GM12878 (cell line): Measurements from ENCODE around the gene RDH5. TPM values are rescaled to one million over a fixed set of nuclear protein-coding genes. Genes with fewer than 3 reads are reported as not detected.

ENCODE experiments used
- ATAC-seq: fragments of 200-7000 bp; cut with Tn5 transposase; 3 replicates; pipeline ENCODE4 v1.9.1; 2020; ENCODE audit warnings: mild to moderate bottlenecking, moderate library complexity
- BruUV-seq: library from RNA; stranded (reverse); fragments of 400-500 nt; replicated peaks from 2 replicates; lab custom pipeline; 2021; lab: Mats Ljungman, UMichigan
- CTCF ChIA-PET: fragments of 300-600 bp; sonication (Branson Sonifier 250); formaldehyde crosslinking; extraction: SDS; loops from one replicate; lab custom pipeline; 2021; ENCODE audit warnings: inconsistent platforms; lab: Yijun Ruan, JAX
- POLR2A ChIA-PET: fragments of 350-600 bp; formaldehyde crosslinking; extraction: SDS; loops from one replicate; lab custom pipeline; 2021; ENCODE audit warnings: inconsistent platforms; lab: Charles Lee
- RAD21 ChIA-PET: fragments of 300-600 bp; sonication (Branson Sonifier 250); formaldehyde crosslinking; loops from one replicate; lab custom pipeline; 2023; ENCODE audit warnings: antibody characterized with exemption; ENCODE audit not compliant: unreplicated experiment; lab: Charles Lee
- SMC1A ChIA-PET: fragments of 300-600 bp; sonication (Branson Sonifier 250); formaldehyde crosslinking; loops from one replicate; lab custom pipeline; 2023; ENCODE audit not compliant: unreplicated experiment, uncharacterized antibody; lab: Charles Lee
- DNase-seq: peaks from one replicate; pipeline ENCODE4 v3.0.0-alpha.2; 2011; ENCODE audit warnings: low read depth, low spot score
- FAIRE-seq: peaks from 3 replicates; lab custom pipeline; 2011; peaks lifted over from hg19 to GRCh38; lab: Jason Lieb, UNC
- H2AFZ ChIP-seq: 2 replicates; pipeline ENCODE4 v1.6.0; 2011; ENCODE audit warnings: low read depth, low read length, control low read depth; ENCODE audit not compliant: control insufficient read depth
- H3K27ac ChIP-seq: 2 replicates; pipeline ENCODE4 v1.5.1; 2011; ENCODE audit warnings: control low read depth; ENCODE audit not compliant: control insufficient read depth, insufficient read depth
- H3K27me3 ChIP-seq, 2 experiments: replicated peaks in 1 of 2; 2 replicates each; pipeline versions ENCODE4 v1.6.0 to v1.6.1; 2011; ENCODE audit warnings: low read length in 1 of 2; ENCODE audit not compliant: control insufficient read depth in 2 of 2, insufficient read depth in 2 of 2
- H3K36me3 ChIP-seq, 2 experiments: 2 replicates each; pipeline ENCODE4 v1.5.1; 2011; ENCODE audit warnings: low read length in 1 of 2; ENCODE audit not compliant: control insufficient read depth in 2 of 2, insufficient read depth in 2 of 2
- H3K4me1 ChIP-seq: 2 replicates; pipeline ENCODE4 v1.6.1; 2011; ENCODE audit warnings: mild to moderate bottlenecking, low read length, moderate library complexity, mixed read lengths; ENCODE audit not compliant: control insufficient read depth, insufficient read depth
- H3K4me2 ChIP-seq: 2 replicates; pipeline ENCODE4 v1.6.0; 2011; ENCODE audit warnings: control low read depth; ENCODE audit not compliant: control insufficient read depth, insufficient read depth
- H3K4me3 ChIP-seq: fragments of 200-600 bp; sonication (generic); 2 replicates; pipeline ENCODE4 v1.5.1; 2016
- H3K79me2 ChIP-seq: 2 replicates; pipeline ENCODE4 v1.6.0; 2011; ENCODE audit warnings: low read length; ENCODE audit not compliant: control insufficient read depth, insufficient read depth
- H3K9ac ChIP-seq: 2 replicates; pipeline ENCODE4 v1.8.0; 2011; ENCODE audit warnings: low read length, control low read depth, mixed read lengths; ENCODE audit not compliant: control insufficient read depth, insufficient read depth
- H3K9me3 ChIP-seq: replicated peaks from 3 replicates; pipeline ENCODE4 v1.5.1; 2011; ENCODE audit warnings: mild to moderate bottlenecking, low read length; ENCODE audit not compliant: control insufficient read depth, insufficient read depth
- H4K20me1 ChIP-seq: 2 replicates; pipeline ENCODE4 v1.6.0; 2011; ENCODE audit not compliant: control insufficient read depth, insufficient read depth
- BCL11A ChIP-seq: IDR thresholded peaks from 2 replicates; pipeline ENCODE4 v1.6.1; 2011; ENCODE audit warnings: low read depth, low read length
- CHD4 ChIP-seq: fragments of 200-600 bp; sonication (generic); IDR thresholded peaks from 2 replicates; pipeline ENCODE4 v1.6.1; 2016; ENCODE audit warnings: mild to moderate bottlenecking
- ESRRA ChIP-seq: IDR thresholded peaks from 2 replicates; pipeline ENCODE4 v1.6.1; 2012; ENCODE audit warnings: mild to moderate bottlenecking, low read length, improper control_type of control experiment
- FOXM1 ChIP-seq: IDR thresholded peaks from 2 replicates; pipeline ENCODE4 v1.6.1; 2012; ENCODE audit warnings: low read depth, mild to moderate bottlenecking, inconsistent platforms, low read length, moderate library complexity
- KDM1A ChIP-seq: fragments of 200-600 bp; sonication (generic); IDR thresholded peaks from 2 replicates; pipeline ENCODE4 v1.6.1; 2016; ENCODE audit warnings: borderline replicate concordance
- MTA2 ChIP-seq: fragments of 450-650 bp; IDR thresholded peaks from 2 replicates; pipeline ENCODE4 v1.6.1; 2016; ENCODE audit warnings: low read depth, mild to moderate bottlenecking, moderate library complexity
- MYC ChIP-seq: IDR thresholded peaks from 2 replicates; pipeline ENCODE4 v1.6.1; 2011; ENCODE audit warnings: mild to moderate bottlenecking, low read length, moderate library complexity, inconsistent platforms; ENCODE audit not compliant: insufficient read depth, insufficient replicate concordance, insufficient read length, severe bottlenecking
- NR2C1 ChIP-seq: fragments of 450-650 bp; IDR thresholded peaks from 2 replicates; pipeline ENCODE4 v1.6.1; 2017; ENCODE audit warnings: antibody characterized with exemption, mild to moderate bottlenecking, moderate library complexity
- NR2C2 ChIP-seq: IDR thresholded peaks from 2 replicates; pipeline ENCODE4 v1.6.1; 2011; ENCODE audit warnings: borderline replicate concordance, low read depth; ENCODE audit not compliant: control insufficient read depth, insufficient read length
- SIX5 ChIP-seq: IDR thresholded peaks from 2 replicates; pipeline ENCODE4 v1.6.1; 2011; ENCODE audit warnings: mild to moderate bottlenecking, low read depth, low read length, moderate library complexity; ENCODE audit not compliant: severe bottlenecking
- SRF ChIP-seq, 2 experiments: IDR thresholded peaks; 2 replicates each; pipeline ENCODE4 v1.6.1; 2011; ENCODE audit warnings: low read depth in 2 of 2, low read length in 2 of 2, mild to moderate bottlenecking in 1 of 2, moderate library complexity in 1 of 2
- TAF1 ChIP-seq: IDR thresholded peaks from 2 replicates; pipeline ENCODE4 v1.6.1; 2011; ENCODE audit warnings: mild to moderate bottlenecking, low read depth, low read length, borderline replicate concordance
- TCF3 ChIP-seq: IDR thresholded peaks from 2 replicates; pipeline ENCODE4 v1.6.1; 2012; ENCODE audit warnings: low read depth, mild to moderate bottlenecking, low read length, borderline replicate concordance; ENCODE audit not compliant: insufficient read depth
- WRNIP1 ChIP-seq: IDR thresholded peaks from 2 replicates; pipeline ENCODE4 v1.6.1; 2011; ENCODE audit warnings: low read depth, low read length, improper control_type of control experiment, borderline replicate concordance
- ZBTB33 ChIP-seq: fragments of 450-650 bp; IDR thresholded peaks from 2 replicates; pipeline ENCODE4 v1.6.1; 2017; ENCODE audit warnings: mild to moderate bottlenecking
- WGBS: methylation state at CpG from one replicate; pipeline ENCODE4 v1.1.6; 2016; ENCODE audit warnings: low lambda C conversion rate; ENCODE audit not compliant: insufficient replicate concordance, insufficient coverage; ENCODE audit errors: missing lambda C conversion rate; 5-methylcytosine and 5-hydroxymethylcytosine counted together
- in situ Hi-C: fragments of 300-500 bp; cut with MboI; formaldehyde crosslinking; loops from 9 replicates; pipeline ENCODE4 v1.14.3; 2018; ENCODE audit warnings: mixed read lengths
- intact Hi-C: fragments of 100-400 bp; cut with micrococcal nuclease; formaldehyde crosslinking; loops from one replicate; pipeline ENCODE4 v1.14.2; 2022; ENCODE audit not compliant: unreplicated experiment
- polyA plus RNA-seq, 11 experiments: library from polyadenylated mRNA; depleted of rRNA in 4 of 11; unstranded in 6 of 11; stranded (reverse) in 5 of 11; fragments of >200 nt; fragmentation: Nextera tagmentation in 4 of 11; fragmentation: Illumina TruSeq in 1 of 11; extraction: Ambion mirVana in 4 of 11; extraction: Trizol in 1 of 11; gene quantifications; 1 replicate in 1 of 11; 2 replicates in 10 of 11; pipeline versions ENCODE4 v1.2.1 to v1.2.3, GENCODE V29; 2011 to 2016; ENCODE audit warnings: inconsistent platforms in 2 of 11, missing spikeins in 2 of 11, low read depth in 1 of 11
- total RNA-seq, 4 experiments: library from RNA; depleted of rRNA in 3 of 4; stranded (reverse); fragments of >200 nt in 3 of 4; fragmentation: Illumina TruSeq in 1 of 4; extraction: Trizol in 1 of 4; gene quantifications; 2 replicates each; pipeline versions ENCODE4 v1.2.1 to v1.2.3, GENCODE V29; 2013 to 2021

RDH5 gene
- total and polyA plus RNA-seq, 10 of the 15 experiments (the other 5 are each of a cell fraction or from before 2014, with no cell fraction given) = 2.6 to 11.6 (median 7.3) TPM

GRCh38 chr12:55712700-55713415 lies 7.3 kb upstream of the RDH5 start:
- POLR2A ChIA-PET = interaction anchor here (1.1 kb wide), 1 partner anchor 56 kb away, joined by 3 read pairs; no protein-coding TSS in a partner anchor
- in situ Hi-C loops = no loop called here

GRCh38 chr12:55713721-55714120 lies 6.5 kb upstream of the RDH5 start:
- ATAC-seq = no peak
- 89% methylated on average over 2 of the region's 2 CpGs for WGBS
- in situ Hi-C loops (no loop called here), intact Hi-C loops (no loop called here)
- ChIA-PET CTCF (interaction anchor here (1.2 to 2.9 kb wide), 2 partner anchors 8 to 32 kb away, joined by 3 to 11 read pairs; a partner anchor contains a TSS), SMC1A (no interaction called here), RAD21 (no interaction called here), POLR2A (interaction anchor here (0.6 kb wide), 1 partner anchor 27 kb away, joined by 6 read pairs; no protein-coding TSS in a partner anchor)
- Histone ChIP-seq H3K27me3 (no peaks in the 10 kb centered on the region; a peak in 1 of 4 replicates), H3K4me2 (no peak overlapping the region), H3K79me2 (peaks cover 13% of the 10 kb centered on the region), H3K9ac (no peak overlapping the region), H3K36me3 (no peaks in the 10 kb centered on the region), H3K9me3 (no peaks in the 10 kb centered on the region), H3K4me3 (no peak overlapping the region), H3K27ac (no peak overlapping the region), H4K20me1 (no peaks in the 10 kb centered on the region), H2AFZ (no peak overlapping the region), H3K4me1 (peaks cover 19% of the 10 kb centered on the region)
- FAIRE-seq = no peak
- DNase-seq = no peak
- no TSS peak for BruUV-seq
- TF ChIP-seq WRNIP1 = no peak
- no peak for TF ChIP-seq NR2C2
- TF ChIP-seq ZBTB33 = no peak
- no peak for TF ChIP-seq TAF1
- no peak for TF ChIP-seq CHD4

More at GRCh38 chr12:55712700-55713415, 7.3 kb upstream of the RDH5 start:
- Histone ChIP-seq H3K79me2 (peaks cover 13% of the 10 kb centered on the region), H3K4me3 (no peak overlapping the region), H3K9ac (no peak overlapping the region), H3K27me3 (peaks cover 0 to 2% of the 10 kb centered on the region in 2 experiments; a peak in 2 of 4 replicates), H3K9me3 (no peaks in the 10 kb centered on the region), H3K36me3 (no peaks in the 10 kb centered on the region), H2AFZ (no peak overlapping the region), H4K20me1 (no peaks in the 10 kb centered on the region), H3K27ac (no peak overlapping the region), H3K4me2 (no peak overlapping the region), H3K4me1 (peaks cover 14% of the 10 kb centered on the region)
- intact Hi-C loops = no loop called here
- whole genome bisulfite sequencing = 0% methylated on average over 1 of the region's 1 CpG
- SMC1A ChIA-PET = interaction anchor here (1.1 kb wide), 1 partner anchor 17 kb away, joined by 4 read pairs; no protein-coding TSS in a partner anchor
- DNase-seq (no peak), FAIRE-seq (no peak), ATAC-seq (no peak)
- BruUV-seq = no TSS peak
- RAD21 ChIA-PET = interaction anchor here (0.7 to 1.5 kb wide), 2 partner anchors 17 to 40 kb away, joined by 3 read pairs; no protein-coding TSS in a partner anchor
- CTCF ChIA-PET = interaction anchor here (0.6 to 2.9 kb wide), 2 partner anchors 9 to 1522 kb away, joined by 4 to 11 read pairs; no protein-coding TSS in a partner anchor
- TF ChIP-seq FOXM1 (no peak), KDM1A (no peak), NR2C1 (no peak), TCF3 (no peak), SRF (IDR thresholded peaks at IDR 0.05; ENCODE audit: low read depth in 2 of 2, low read length in 2 of 2) (no peak), MTA2 (no peak), MYC (no peak), ESRRA (no peak), BCL11A (no peak), SIX5 (no peak)
